Epithelial cell of prostate (primary cell): ENCODE data around the gene LEFTY1.
"Not testable (repeated sequence)": the region's sequence is repeated elsewhere in the genome, so short reads cannot be mapped to it uniquely, and the experiment has no call there.

Source experiments
- DNase-seq: peaks from one replicate; pipeline ENCODE4 v3.0.0-alpha.2; 2011; ENCODE audit warnings: low read depth, low spot score
- H3K27ac ChIP-seq: fragments of 450-650 bp; 2 replicates; pipeline ENCODE4 v1.5.1; 2017; ENCODE audit warnings: mild to moderate bottlenecking

The LEFTY1 gene

GRCh38 chr1:225888898-225889601 lies at the start of gene LEFTY1:
Gene LEFTY1 (minus strand): TSS chr1:225889146. CDS start chr1:225889066, 80 bp downstream.
- no peak within 1 kb of the TSS for H3K27ac ChIP-seq
- DNase-seq: no peak

DNA sequence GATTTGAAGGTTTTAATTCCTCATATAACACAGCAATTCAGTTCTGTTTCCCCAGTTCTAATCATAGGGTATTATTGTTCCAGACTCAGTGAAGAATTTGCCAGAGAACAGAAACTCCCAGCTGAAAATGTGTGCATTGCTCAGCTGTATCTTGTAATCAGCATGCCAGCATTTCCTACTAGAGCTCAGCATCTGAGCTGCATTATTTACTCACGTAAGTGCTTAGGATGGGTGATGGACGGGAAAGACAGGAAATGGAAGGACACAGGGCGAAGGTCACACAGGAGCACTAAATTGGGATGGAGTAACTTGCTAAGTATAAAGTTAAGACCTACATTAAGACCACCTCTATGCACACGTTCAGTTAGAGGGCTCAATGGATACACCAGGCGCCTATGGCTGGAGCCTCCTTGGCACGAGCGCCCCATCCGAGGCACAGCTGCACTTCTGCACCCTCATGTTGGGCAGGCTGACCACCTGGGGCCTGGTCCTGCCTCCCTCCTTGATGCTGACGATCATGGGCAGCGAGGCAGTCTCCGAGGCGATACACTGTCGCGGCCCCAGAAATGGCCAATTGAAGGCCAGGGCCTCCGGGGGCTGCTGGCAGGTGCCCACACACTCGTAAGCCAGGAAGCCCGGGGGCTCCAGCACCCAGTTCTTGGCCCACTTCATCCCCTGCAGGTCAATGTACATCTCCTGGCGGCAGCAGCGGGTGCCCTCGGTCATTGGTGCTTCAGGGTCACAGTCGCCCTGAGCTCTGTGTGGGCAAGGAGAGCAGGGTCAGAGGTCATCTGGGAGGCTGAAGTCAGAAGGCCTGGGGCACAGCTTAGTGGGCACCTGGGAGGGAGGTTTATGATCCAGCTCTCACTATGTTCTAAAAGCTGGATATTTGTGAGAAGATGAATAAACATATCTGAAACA lies 48.4 kb upstream of the LEFTY1 start:
- DNase-seq: no peak
- no peak overlapping the region for H3K27ac ChIP-seq

GRCh38 chr1:225936523-225936922 lies 47.6 kb upstream of the LEFTY1 start:
- H3K27ac ChIP-seq: no peak overlapping the region
- DNase-seq: no peak

GRCh38 chr1:225936086-225936485 lies 47.1 kb upstream of the LEFTY1 start:
- not testable (repeated sequence) for H3K27ac ChIP-seq

GRCh38 chr1:225934711-225935110 lies 45.8 kb upstream of the LEFTY1 start:
- DNase-seq: no peak
- no peak overlapping the region for H3K27ac ChIP-seq

More at GRCh38 chr1:225936086-225936485, 47.1 kb upstream of the LEFTY1 start:
- DNase-seq: peak; percentile 27

DNA sequence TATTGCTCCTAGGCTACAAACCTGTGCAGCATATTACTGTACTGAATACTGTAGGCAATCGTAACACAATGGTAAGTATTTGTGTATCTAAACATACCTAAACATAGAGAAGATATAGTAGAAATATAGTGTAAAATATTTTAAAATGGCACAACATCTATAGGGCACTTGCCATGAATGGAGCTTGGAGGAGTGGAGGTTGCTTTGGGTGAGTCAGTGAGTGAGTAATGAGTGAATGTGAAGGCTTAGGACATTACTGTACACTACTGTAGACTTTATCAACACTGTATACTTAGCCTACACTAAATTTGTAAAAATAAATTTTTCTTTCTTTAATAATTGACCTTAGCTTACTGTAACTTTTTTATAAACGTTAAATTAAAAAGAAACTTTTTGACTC lies 44.1 kb upstream of the LEFTY1 start:
- H3K27ac ChIP-seq: no peak overlapping the region
- peak; percentile 26 for DNase-seq

DNA sequence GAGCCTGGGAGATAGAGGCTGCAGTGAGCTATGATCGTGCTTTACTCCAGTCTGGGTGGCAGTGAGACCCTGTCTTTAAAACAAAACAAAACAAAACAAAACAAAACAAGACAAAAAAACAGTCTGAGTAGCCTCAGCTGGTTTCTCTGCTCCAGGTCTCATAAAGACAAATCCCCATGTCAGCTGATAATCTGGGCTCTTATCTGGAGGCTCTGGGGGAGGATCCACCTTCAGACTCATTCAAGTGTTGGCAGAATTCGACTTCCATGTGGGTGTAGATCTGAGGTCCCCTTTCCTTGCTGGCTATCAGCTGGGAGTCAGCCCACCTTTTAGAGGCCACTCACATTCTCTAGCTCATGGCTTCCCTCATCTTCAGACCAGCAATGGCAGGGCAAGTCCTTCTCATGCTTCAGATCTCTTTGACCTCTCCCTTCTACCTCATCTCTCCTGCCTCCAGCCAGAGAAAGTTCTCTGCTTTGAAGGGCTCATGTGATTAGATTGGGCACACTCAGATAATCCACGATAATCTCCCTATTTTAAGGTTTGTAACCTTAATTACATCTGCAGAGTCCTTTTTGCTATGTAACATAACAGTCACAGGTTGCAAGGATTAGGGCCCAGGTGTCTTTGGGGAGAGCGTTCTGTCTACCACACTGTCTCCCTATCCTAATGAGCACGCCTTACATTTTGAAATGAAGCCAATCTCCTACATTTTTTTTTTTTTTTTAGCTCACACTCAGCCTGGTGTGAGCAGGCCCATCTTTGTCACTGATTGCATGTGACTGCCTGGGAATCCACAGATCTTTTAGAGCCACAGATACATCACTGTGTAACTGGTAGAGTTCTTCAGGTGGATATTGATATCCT lies 42.6 kb upstream of the LEFTY1 start:
- DNase-seq: no peak
- no peak overlapping the region for H3K27ac ChIP-seq

GRCh38 chr1:225930566-225930965 lies 41.6 kb upstream of the LEFTY1 start:
- no peak for DNase-seq
- no peak overlapping the region for H3K27ac ChIP-seq

- H3K27ac ChIP-seq, DNase-seq: not testable (repeated sequence)
These were observed 40.5 kb upstream of the LEFTY1 start for GRCh38 chr1:225929462-225929861.

DNA sequence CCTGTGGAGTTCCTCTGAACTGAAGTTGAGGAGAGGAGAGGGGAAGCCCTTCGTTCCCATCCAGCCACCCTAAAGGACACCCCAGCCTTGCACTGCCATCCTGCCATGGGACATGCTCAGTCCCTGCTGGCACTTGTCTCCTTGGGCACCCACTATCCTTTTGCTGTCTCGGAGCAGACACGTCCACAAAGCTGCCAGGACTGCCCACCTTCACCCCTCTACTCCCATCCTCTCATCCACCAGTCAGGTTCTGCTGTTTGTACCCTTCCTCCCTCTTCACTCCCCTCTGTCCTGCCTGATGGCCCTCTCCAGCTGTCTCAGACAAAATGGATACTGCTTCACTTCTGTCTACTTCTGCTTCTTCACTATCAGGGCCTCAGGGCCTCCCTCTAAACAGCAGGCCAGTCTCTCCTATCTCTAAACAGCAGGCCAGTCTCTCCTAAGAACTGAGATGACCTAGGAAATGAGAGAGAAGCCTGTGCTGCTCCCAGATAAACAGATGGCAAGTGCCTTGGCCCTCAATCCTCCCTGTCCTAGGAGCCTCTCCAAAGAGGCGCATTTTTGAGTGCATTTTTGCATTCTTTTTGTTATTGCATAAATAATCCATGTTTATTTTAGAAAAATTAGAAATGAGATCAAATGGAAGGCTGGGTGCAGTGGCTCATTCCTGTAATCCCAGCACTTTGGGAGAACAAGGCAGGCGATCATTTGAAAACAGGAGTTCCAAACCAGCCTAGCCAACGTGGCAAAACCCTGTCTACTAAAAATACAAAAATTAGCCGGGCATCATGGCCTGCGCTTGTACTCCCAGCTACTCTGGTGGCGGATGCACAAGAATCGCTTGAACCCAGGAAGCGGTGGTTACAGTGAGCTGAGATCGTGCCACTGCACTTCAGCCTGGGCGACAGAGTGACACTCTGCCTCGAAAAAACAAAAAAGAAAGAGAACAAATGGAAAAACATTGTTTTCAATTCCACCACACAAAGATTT lies 39.5 kb upstream of the LEFTY1 start:
- DNase-seq: no peak

GRCh38 chr1:225926551-225927113 lies 37.7 kb upstream of the LEFTY1 start:
- H3K27ac ChIP-seq: no peak overlapping the region
- DNase-seq: no peak

More for the DNA sequence above, 39.5 kb upstream of the LEFTY1 start:
- no peak overlapping the region for H3K27ac ChIP-seq

DNA sequence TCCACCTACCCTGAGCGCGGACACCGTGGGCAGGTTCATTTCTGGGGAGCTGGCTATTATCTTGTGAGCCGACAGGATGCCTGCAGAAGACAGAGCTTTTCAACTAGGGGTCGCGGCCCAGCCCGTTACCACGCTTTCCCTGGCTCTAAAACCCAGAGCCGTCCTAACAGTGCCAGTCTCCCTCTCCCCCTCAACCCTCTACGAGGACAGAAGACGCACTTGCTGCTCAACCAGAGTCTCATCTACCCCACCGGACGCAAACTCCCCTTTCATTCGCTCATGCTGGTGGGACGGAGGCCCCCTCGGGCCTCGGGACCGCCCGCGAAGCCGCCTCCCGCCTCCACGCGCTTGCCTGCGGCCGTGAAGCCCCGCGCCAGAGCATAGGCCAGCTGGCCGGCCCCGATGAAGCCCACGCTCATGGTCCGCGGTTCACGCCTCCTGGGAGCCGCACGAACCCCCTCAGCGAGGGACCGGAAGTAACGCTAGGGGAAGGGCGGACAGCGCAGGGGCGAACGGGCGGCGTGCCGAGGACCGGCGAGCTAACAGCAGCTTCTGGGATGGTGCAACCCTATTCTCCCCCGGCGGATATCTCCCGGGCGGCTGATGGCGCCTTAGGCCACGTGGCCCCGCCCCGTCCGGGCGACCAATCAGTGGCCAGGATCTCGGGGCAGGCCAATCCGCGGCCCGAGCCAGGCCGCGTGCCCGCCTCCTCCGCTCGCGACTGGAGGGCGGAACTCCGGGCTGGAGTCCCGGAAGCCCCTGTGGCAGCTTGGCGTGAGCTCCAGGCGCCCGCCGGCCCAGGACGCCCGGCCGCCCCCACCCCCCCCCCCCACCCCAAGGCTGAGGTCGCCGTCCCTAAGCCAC lies 35.0 kb upstream of the LEFTY1 start, which contains the start of gene PYCR2:
PYCR2 (minus strand) TSS at position 559 of the 864 bp plus-strand sequence; CDS start at position 419, 140 bp downstream.
- peak; percentile 63 for DNase-seq

DNA sequence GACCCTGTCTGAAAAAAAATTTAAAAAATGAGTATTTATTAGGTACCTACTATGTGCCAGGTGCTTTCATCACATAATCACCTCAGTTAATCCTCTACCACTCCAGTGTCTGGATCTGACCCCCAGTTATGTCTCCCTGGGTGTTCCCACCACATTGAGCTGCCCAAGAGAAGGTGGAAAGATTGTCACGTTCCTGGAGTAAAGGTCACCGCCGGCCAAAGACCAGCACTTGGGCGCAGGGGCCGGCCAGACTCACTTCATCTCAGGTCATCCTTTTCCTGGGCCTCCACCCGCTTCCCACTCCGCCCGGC lies 34.4 kb upstream of the LEFTY1 start:
- H3K27ac ChIP-seq: peak overlapping the region; percentile 91
- DNase-seq: no peak

More for the DNA sequence above, 35.0 kb upstream of the LEFTY1 start, which contains the start of gene PYCR2:
- peak within 1 kb of the TSS; percentile 91 for H3K27ac ChIP-seq

GRCh38 chr1:225921734-225922709 lies 33.1 kb upstream of the LEFTY1 start:
- peak overlapping the region; percentile 91 for H3K27ac ChIP-seq
- DNase-seq: peak; percentile 96

DNA sequence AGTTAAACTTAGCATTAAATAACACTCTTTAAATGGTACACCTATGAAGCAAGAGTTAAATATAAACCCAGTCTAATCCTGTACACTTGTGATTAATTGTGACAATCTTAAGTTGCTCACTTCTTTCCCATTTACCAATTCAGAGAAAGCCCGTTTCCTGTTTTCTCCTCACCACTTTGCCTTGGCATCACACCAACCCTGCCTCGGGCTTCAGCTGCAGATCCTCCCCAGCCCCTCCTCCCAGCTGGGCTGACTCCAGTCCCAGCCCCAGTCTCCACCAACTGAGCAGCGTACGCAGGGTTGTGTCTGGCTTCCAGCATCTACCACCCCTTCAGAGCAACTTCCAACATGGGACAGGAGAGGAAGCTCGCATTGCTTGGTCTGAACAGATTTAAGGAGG lies 31.0 kb upstream of the LEFTY1 start:
- peak; percentile 81 for DNase-seq
- H3K27ac ChIP-seq: peak overlapping the region; percentile 68

DNA sequence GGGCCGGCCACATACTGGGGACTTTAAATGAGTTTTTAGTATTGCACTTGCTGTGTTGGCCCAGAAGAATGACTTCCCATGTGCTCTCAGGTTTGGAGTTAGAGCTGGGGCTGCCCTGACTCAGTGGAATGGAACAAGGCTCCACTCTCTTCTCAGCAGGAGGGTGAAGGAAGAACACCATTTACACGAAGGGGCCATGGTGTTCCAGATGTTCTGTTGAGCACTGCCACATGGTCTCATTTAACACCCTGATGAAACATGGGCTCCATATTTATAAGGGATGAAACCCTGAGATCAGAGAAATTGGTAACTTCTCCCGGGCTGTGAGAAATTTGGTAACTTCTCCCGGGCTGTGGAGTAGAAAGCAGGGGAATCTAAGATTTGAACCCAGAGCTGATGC lies 29.3 kb upstream of the LEFTY1 start:
- DNase-seq: no peak
- no peak overlapping the region for H3K27ac ChIP-seq

DNA sequence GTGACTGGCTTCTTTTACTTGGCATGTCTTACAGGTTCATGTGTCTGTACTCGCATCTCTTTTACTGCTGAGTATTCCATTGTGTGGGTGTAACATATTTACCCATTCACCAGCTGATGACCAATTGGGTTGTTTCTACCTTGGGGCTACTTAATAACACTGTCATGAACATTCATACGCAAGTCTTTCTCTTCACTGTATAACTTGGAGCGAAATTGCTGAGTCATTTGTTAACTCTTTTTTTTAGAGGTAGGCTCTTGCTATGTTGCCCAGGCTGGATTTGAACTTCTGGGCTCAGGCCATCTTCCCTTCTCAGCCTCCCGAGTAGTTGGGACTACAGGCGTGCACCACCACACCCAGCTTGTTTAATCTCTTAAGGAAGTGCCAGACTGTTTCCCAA lies 28.6 kb upstream of the LEFTY1 start:
- peak overlapping the region; percentile 16 for H3K27ac ChIP-seq
- peak; percentile 98 for DNase-seq
